Nephron progenitor cell (in vitro differentiated cells): ENCODE results near the gene CDH4.

Experiments
- DNase-seq: peaks from one replicate; pipeline ENCODE4 v3.0.0; 2021
- H3K27ac Mint-ChIP-seq: 2 replicates; pipeline ENCODE4 v1.8.0; 2021; ENCODE audit warnings: mild to moderate bottlenecking, moderate library complexity, mixed read lengths
- H3K27me3 Mint-ChIP-seq: 2 replicates; pipeline ENCODE4 v1.8.0; 2021; ENCODE audit warnings: mild to moderate bottlenecking, low read depth, mixed read lengths; ENCODE audit not compliant: poor library complexity
- H3K36me3 Mint-ChIP-seq: 2 replicates; pipeline ENCODE4 v1.8.0; 2021; ENCODE audit warnings: low read depth, mixed read lengths
- H3K4me1 Mint-ChIP-seq: 2 replicates; pipeline ENCODE4 v1.8.0; 2021; ENCODE audit warnings: mixed read lengths
- H3K4me3 Mint-ChIP-seq: 2 replicates; pipeline ENCODE4 v1.8.0; 2021; ENCODE audit warnings: mild to moderate bottlenecking, moderate library complexity, mixed read lengths
- H3K9me3 Mint-ChIP-seq: 2 replicates; pipeline ENCODE4 v1.8.0; 2021; ENCODE audit warnings: mild to moderate bottlenecking, moderate library complexity, mixed read lengths
- CTCF ChIP-seq: fragments of 200-600 bp; sonication (generic); IDR thresholded peaks from 2 replicates; pipeline ENCODE4 v1.5.0; 2021; ENCODE audit warnings: antibody characterized with exemption

Gene CDH4

GRCh38 chr20:61780066-61780465 lies 528.0 kb downstream of the CDH4 start:
- no peak for TF ChIP-seq CTCF

GRCh38 chr20:61784801-61785566 lies 532.9 kb downstream of the CDH4 start:
- H3K4me1 Mint-ChIP-seq: peaks cover 12% of the 10 kb centered on the region
- DNase-seq: no peak
- TF ChIP-seq CTCF: no peak
- no peak overlapping the region for H3K27ac Mint-ChIP-seq
- no peak overlapping the region for H3K4me3 Mint-ChIP-seq
- H3K9me3 Mint-ChIP-seq: peaks cover 26% of the 10 kb centered on the region
- H3K27me3 Mint-ChIP-seq: peaks cover 16% of the 10 kb centered on the region
- H3K36me3 Mint-ChIP-seq: peaks cover 10% of the 10 kb centered on the region

More at GRCh38 chr20:61780066-61780465, 528.0 kb downstream of the CDH4 start:
- Mint-ChIP-seq H3K27me3 (peaks cover 19% of the 10 kb centered on the region), H3K36me3 (peaks cover 10% of the 10 kb centered on the region), H3K9me3 (peaks cover 26% of the 10 kb centered on the region), H3K4me3 (no peak overlapping the region), H3K27ac (no peak overlapping the region), H3K4me1 (no peaks in the 10 kb centered on the region)
- DNase-seq: no peak

GRCh38 chr20:61785567-61785816 lies 533.4 kb downstream of the CDH4 start:
- Mint-ChIP-seq H3K4me3 (no peak overlapping the region), H3K36me3 (peaks cover 10% of the 10 kb centered on the region), H3K4me1 (peaks cover 12% of the 10 kb centered on the region), H3K27ac (no peak overlapping the region), H3K27me3 (peaks cover 16% of the 10 kb centered on the region), H3K9me3 (peaks cover 24% of the 10 kb centered on the region)
- DNase-seq: no peak
- TF ChIP-seq CTCF: no peak

- H3K36me3 Mint-ChIP-seq: peaks cover 5% of the 10 kb centered on the region
- peaks cover 14% of the 10 kb centered on the region for H3K27me3 Mint-ChIP-seq
- peaks cover 12% of the 10 kb centered on the region for H3K4me1 Mint-ChIP-seq
- no peak for TF ChIP-seq CTCF
- H3K4me3 Mint-ChIP-seq: no peak overlapping the region
- no peak overlapping the region for H3K27ac Mint-ChIP-seq
- DNase-seq: no peak
- H3K9me3 Mint-ChIP-seq: peaks cover 17% of the 10 kb centered on the region
These were observed 534.2 kb downstream of the CDH4 start for GRCh38 chr20:61786230-61786629.

- no peak overlapping the region for H3K4me3 Mint-ChIP-seq
- H3K27me3 Mint-ChIP-seq: peaks cover 9% of the 10 kb centered on the region
- no peak for DNase-seq
- peaks cover 12% of the 10 kb centered on the region for H3K4me1 Mint-ChIP-seq
- no peak overlapping the region for H3K27ac Mint-ChIP-seq
- no peak for TF ChIP-seq CTCF
- no peaks in the 10 kb centered on the region for H3K36me3 Mint-ChIP-seq
- H3K9me3 Mint-ChIP-seq: peaks cover 1% of the 10 kb centered on the region
These were observed 536.3 kb downstream of the CDH4 start for GRCh38 chr20:61788343-61788742.

GRCh38 chr20:61789329-61789728 lies 537.3 kb downstream of the CDH4 start:
- Mint-ChIP-seq H3K36me3 (no peaks in the 10 kb centered on the region), H3K9me3 (no peaks in the 10 kb centered on the region), H3K27ac (no peak overlapping the region), H3K4me3 (no peak overlapping the region), H3K27me3 (peaks cover 16% of the 10 kb centered on the region), H3K4me1 (peaks cover 12% of the 10 kb centered on the region)
- no peak for DNase-seq
- TF ChIP-seq CTCF: no peak
